Measurements from ENCODE around the gene APOB.

The APOB gene

GRCh38 chr2:21014364-21015280, 29.3 kb downstream of the APOB start:
- no peak for DNase-seq

DNA sequence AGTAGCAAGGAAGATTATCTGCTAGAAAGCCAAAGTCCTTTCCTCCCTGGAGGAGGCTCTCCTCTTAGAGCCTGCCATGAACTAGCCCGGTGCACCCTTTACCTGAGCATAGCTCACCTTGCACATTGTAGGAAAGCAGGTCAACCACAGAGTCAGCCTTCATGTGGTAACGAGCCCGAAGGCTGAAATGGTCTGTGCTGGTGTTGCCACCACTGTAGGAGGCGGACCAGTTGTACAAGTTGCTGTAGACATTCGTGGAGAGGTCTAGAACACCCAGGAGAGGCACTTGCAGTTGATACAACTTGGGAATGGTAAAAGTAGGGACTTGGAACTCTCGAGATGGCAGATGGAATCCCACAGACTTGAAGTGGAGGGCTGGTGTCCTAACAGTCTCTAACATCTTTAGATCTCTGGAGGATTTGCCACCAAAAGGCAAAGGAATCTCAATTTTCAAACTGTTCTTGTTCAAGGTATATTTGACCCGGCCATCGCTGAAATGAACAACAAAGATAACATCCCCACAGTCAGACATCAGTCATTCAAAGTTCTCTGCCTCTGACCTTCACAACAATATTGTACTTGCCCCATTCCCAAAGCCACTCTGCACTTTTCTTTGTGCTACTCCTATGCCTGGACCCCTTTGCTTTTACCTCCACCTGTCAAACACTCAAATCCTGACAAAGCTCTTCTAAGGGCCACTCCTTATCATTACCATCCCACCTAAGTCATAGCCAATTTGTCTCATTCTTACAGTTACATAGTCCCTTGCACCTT, 30.6 kb downstream of the APOB start:
- DNase-seq, result no peak

GRCh38 chr2:21012557-21012937, 31.3 kb downstream of the APOB start:
- no peak for DNase-seq

GRCh38 chr2:21011876-21012556, 31.9 kb downstream of the APOB start:
- DNase-seq, result no peak

DNA sequence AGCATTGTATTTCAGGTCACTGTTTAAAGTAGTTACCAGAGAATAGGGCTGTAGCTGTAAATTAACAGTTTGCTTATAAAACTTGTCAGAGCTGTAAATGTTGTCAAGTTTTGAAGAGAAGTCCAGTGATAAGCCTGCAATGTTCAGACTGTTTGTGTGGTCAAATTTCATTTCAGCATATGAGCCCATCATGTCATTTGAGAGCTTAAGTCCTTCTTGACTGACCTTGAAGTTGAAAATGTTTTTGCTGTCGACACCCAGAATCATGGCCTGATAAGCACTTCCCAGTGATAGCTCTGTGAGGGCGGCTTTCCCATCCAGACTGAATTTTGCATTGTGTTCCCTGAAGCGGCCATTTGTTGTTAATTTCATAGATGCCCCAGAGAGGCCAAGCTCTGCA, 32.4 kb downstream of the APOB start:
- DNase-seq, result no peak

GRCh38 chr2:21010813-21011439, 32.9 kb downstream of the APOB start:
- DNase-seq, result no peak

DNA sequence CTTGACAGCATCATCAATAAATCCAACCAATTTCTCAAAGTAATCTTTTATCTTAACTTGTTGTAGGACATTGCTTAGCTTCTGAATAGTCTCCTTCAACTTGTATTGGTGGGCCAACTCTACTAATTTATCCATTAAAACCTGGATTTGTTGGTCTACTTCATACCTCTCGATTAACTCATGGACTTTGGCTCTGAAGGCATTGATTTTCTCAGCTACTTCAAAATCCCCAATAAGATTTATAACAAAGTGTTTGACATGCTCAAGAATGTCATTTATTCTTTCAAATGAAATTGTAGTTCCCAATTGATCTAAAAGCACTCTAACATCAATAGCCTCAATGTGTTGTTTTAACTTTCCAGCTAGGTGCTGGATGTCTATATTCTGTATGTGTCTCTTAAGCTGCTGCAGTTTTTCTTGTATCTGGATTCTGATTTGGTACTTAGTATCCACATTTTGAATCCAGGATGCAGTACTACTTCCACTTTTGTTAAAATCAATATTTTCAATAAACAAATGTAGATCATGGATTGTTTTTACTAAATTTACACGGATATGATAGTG, 34.1 kb downstream of the APOB start:
- DNase-seq, result no peak

DNA sequence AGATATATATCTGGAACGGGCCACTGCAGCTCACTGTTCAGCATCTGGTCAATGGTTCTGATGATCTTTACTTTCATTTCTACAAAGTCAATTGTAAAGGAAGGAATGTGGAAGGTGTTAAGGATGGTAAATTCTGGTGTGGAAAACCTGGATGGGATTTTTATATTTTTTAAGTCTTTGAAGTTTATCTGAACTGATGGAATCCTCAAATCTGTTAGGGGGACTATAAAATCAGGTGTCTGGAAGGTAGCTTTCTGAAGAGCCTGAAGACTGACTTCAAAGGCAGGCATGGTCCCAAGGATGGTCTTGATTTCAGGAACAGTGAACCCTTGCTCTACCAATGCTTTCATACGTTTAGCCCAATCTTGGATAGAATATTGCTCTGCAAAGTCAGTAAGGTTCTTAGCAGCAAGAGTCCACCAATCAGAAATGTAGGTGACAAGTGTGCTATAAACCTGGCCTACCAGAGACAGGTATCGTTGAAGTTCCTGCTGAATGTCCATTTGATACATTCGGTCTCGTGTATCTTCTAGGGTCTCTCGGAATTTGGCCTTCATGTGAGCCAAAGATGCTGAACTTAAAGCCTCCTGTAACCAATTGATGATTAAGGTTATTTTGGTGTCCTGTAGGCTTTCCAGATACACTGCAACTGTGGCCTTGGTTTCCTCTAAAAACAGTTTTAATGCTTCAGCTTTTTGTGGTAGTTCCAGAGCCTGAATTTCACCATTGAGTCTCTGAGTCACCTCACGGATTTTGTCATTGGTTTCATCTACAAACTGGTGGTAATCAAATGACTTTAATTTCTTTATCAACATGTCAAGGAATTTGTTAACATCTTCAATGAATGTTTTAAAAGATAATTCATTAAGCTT, 34.8 kb downstream of the APOB start:
- no peak for DNase-seq

DNA sequence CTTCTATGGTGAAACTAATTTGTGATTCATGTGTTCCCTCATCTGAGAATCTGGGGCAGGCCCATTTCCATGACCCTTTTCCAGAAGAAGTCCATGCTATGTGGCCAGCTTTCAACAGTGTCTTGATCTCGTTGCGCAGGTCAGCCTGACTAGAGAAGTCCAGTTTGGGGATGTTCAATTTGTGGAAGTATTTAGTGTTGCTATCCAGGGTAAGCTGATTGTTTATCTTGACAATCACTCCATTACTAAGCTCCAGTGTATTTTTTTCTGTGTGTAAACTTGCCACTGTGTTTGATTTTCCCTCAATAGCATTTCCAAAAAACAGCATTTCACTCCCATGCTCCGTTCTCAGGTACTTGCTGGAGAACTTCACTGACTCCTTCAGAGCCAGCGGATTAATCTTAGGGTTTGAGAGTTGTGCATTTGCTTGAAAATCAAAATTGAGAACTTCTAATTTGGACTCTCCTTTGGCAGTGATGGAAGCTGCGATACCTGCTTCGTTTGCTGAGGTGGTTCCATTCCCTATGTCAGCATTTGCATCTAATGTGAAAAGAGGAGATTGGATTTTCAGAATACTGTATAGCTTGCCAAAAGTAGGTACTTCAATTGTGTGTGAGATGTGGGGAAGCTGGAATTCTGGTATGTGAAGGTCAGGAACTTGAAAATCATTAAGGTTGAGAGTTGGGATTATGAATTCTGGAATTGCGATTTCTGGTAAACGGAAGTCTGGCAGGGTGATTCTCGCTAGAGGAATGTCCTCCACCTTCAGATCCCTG, 35.7 kb downstream of the APOB start:
- no peak for DNase-seq

DNA sequence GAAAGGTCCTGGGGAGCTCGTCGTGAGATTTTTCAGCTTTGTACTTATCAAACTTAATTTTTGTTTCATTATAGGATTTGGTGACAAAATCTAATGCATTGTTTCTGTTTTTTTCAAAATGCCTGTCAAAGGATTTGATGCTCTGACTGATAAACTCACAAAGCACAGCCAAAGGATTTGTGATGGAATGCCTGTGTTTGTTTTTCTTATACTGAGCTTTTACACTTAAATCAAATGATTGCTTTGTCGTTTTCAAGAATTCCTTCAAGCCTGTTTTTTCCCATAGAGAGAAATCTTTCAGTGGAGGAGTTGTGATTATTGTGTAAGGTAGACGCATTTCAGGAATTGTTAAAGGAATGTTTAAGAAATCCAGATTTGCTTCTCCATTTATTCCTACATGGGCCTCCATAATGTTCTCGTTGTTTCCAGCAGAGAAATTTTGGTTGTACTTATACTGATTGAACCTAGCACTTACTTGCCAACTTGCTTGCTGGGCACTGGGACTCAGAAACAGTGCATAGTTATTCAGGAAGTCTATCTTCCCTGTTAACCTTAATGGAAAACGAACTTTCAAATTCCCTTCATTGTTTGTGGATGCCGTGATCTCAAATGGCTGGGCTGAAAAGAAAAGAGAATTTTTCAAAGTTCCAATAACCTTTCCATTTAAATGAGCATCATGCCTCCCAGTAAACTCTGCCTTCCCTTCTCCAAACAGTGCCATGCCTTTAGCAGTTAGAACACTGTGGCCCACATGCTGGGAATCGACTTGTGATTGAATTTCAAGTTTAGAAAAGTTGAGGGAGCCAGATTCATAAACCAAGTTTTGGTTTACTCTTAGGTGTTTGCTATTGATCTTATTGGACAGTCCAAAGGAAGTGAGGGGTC, 36.5 kb downstream of the APOB start:
- no peak for DNase-seq

DNA sequence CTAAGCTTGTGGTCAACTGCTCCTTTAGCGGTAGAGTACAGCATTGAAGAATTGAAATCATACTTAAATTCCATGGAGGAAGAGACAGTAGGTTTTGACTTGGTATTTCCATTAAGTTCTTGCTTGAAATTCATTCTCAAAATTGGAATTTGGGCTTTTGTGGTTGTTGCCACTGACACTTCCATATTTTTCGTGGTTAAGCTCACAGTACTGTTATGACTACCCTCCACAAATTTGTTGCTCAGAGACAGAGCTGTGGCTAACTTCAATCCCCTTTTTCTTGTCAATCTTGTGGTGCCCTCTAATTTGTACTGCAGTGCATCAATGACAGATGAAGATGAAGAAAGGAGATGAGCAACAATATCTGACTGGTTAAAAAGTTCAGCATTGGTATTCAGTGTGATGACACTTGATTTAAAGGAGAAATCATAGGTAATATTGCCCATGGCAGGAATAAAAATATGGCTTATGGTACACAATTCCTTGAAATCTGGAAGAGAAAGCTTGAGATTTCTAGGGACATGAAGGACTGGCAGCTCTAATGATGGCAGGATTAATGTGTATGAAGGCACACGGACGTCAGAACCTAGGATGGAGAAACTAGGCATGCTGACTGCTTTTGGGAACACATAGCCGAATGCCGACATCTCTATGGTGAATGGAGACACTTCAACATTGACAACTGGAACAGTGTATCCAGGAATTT, 37.3 kb downstream of the APOB start:
- no peak for DNase-seq

GRCh38 chr2:21005700-21006422, 38.0 kb downstream of the APOB start:
- DNase-seq, result no peak

DNA sequence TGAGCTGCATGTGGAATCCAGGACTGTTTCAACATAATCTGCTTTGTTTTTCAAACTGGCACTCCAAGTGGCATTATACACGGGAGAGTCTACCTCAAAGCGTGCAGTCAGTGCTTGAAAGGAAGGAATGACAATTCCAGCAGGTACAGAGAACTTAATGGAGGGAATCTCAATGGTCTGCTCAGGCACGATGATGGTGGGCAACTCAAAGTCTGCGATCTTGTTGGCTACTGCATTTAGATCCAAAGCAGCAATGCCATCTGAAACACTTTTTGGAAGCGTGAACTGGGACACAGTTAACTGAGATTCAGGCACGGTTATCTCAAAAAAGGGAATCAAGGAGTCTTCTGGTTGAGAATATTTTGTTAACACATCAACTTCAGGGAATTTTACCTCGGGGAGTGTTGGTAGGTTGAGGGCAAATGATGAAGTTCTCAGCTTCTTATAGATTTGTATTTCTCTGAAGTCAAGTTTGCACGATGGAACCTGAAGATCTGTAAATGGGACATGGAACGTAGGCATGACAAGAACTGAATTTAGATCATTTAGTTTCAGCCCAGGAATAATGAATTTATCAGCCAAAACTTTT, 38.7 kb downstream of the APOB start:
- DNase-seq, result no peak

DNA sequence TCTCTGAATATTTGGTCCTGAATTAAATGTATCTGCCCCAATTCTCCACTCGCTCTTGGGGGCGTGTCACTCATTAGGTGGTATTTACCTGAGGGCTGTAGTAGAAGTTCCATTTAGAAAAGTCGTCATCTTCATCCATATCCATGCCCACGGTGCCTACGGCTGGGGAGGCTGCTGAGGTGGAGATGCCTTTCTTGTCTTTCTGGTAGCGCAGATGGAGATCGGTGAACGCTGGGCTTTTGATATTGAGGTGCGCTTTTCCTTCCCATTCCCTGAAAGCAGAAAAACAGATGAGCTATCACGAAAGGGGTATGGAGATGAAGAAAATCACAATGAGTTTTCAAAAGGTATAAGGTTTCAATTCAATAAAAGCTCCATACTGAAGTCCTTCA, 39.7 kb downstream of the APOB start:
- DNase-seq, result no peak

- no peak for DNase-seq
These were observed 40.2 kb downstream of the APOB start for GRCh38 chr2:21003572-21004180.

- no peak for DNase-seq
These were observed 41.1 kb downstream of the APOB start for GRCh38 chr2:21002814-21003192.

GRCh38 chr2:21001988-21002813, 41.7 kb downstream of the APOB start:
- DNase-seq, result no peak

Data from activated CD8-positive, alpha-beta memory T cell treated with anti-CD3 and anti-CD28 coated beads for 24 hours (primary cell).